ENCODE measurements around the gene KLRD1.
"Not testable (repeated sequence)": the region's sequence is repeated elsewhere in the genome, so short reads cannot be mapped to it uniquely, and the experiment has no call there.

KLRD1 gene

DNA sequence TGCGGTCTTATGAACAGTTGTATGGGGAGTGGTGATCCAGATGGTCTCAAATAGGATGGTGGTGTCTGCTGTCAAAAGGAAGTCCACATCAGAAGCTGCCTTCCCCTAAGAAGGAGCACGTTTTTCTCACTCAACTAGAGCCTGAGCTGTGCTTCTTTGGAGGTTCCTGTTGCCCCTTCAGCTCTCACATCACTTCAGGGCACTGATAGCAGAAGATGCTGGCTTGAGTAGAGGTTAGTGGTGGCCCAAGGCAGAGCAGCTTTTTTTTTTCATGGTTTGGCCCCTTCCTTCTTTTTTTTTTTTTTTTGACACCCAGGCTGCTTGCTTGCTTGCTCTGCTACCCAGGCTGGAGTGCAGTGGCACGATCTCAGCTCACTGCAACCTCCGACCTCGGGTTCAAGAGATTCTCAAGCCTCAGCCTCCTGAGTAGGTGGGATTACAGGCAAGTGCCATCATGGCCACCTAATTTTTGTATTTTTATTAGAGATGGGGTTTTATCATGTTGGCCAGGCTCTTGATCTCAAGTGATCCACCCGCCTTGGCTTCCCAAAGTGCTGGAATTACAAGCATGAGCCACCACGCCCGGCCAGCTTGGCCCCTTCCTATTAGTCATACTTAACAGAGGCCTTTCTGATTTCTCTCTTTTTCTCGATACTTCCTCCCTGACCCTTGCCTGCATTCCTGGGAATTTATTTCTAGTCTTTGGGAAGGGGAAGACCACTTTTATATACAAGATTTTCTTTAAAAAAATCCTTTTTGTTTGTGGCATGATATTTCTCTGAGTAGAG lies 31.6 kb downstream of the KLRD1 start:
- DNase-seq, result no peak

DNA sequence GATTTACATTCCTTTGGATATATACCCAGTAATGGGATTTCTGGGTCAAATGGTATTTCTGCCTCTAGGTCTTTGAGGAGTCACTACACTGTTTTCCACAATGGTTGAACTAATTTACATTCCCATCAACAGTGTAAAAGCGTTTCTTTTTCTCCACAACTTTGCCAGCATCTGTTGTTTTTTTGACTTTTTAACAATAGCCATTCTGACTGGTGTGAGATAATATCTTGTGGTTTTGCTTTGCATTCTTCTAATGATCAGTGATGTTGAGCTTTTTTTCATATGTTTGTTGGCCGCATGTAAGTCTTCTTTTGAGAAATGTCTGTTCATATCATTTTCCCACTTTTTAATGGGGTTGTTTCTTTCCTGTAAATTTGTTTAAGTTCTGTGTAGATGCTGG lies 33.3 kb downstream of the KLRD1 start:
- not testable (repeated sequence) for DNase-seq

- DNase-seq, result no peak
Observed at GRCh38 chr12:10341892-10342509, 34.3 kb downstream of the KLRD1 start.

- DNase-seq, result not testable (repeated sequence)
Observed at GRCh38 chr12:10351457-10351856, 43.8 kb downstream of the KLRD1 start.

- no peak for DNase-seq
Observed at GRCh38 chr12:10354071-10354470, 46.4 kb downstream of the KLRD1 start.

GRCh38 chr12:10354502-10354901 lies 46.8 kb downstream of the KLRD1 start:
- no peak for DNase-seq

DNA sequence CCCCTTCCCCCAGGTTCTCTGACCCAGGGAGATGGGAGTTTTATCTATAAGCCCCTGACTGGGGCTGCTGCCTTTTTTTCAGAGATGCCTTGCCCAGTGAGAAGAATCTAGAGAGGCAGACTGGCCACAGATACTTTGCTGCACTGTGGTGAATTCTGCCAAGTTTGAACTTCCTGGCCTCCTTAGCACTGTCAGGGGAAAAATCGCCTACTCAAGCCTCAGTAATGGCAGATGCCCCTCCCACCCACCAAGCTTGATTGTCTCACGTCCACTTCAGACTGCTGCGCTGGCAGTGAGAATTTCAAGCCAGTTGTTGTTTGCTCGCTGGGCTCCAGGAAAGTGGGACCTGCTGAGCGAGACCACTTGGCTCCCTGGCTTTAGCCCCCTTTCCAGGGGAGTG lies 50.5 kb downstream of the KLRD1 start:
- no peak for DNase-seq

- DNase-seq, result no peak
Observed at GRCh38 chr12:10358969-10359368, 51.3 kb downstream of the KLRD1 start.

DNA sequence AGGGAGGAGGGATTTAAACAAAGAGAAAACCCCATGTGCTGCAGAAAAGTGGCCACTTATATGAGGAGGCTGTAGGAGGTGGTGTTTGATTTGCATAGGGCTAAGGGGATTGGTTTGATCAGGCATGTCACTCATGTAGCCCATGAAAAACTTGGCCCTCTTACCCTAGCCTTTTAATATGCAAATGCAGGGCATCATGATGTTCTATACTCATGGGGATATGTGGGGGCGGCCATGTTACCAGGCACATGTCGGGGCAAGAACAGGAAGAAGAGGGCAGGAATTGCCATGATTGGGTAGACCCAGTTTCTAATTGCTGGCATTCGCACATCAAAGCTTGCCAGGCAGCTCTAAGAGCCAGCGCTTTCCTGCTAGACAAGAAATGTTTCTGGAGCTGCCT lies 53.4 kb downstream of the KLRD1 start:
- DNase-seq, result no peak

DNA sequence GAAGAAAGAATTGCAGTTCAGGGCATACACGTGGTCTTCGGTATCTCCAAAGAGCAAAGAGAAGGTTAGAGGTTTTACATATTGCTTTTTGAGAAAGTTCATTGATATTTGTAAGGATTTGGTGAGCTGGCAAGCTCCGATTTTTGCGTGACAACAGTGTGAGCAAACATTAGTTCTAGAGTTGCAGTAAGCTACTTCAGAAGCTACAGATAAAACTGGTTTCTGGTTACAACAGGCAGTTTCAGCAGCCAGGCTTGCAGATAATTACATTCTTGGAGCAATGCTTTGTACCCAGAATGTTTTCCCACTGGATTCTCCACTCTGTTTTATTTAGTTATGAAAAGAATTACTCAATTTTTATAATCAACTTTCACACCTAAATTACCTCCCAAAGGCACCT lies 54.0 kb downstream of the KLRD1 start:
- DNase-seq, result no peak

DNA sequence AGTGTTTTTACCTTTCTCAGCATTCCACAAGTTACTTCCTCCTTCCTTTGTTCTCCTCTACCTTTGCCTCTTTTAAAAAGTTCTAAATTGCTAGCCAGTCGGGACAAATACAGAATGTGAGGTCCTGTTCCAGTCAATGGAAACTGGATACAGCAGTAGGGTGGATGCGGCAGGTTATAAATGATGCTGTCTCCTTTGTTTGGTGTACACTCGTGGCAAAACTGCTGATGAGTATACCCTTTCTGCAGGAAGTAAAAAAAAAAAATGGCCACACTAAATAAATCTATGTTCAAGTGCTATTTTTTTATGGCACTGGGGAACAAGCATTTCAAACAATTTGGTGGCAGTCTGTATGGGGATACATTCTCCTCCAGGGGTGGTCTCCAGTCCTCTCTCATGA lies 54.7 kb downstream of the KLRD1 start:
- DNase-seq, result no peak

- no peak for DNase-seq
Observed at GRCh38 chr12:10362828-10363657, 55.4 kb downstream of the KLRD1 start.

GRCh38 chr12:10363658-10363913 lies 55.9 kb downstream of the KLRD1 start:
- no peak for DNase-seq

DNA sequence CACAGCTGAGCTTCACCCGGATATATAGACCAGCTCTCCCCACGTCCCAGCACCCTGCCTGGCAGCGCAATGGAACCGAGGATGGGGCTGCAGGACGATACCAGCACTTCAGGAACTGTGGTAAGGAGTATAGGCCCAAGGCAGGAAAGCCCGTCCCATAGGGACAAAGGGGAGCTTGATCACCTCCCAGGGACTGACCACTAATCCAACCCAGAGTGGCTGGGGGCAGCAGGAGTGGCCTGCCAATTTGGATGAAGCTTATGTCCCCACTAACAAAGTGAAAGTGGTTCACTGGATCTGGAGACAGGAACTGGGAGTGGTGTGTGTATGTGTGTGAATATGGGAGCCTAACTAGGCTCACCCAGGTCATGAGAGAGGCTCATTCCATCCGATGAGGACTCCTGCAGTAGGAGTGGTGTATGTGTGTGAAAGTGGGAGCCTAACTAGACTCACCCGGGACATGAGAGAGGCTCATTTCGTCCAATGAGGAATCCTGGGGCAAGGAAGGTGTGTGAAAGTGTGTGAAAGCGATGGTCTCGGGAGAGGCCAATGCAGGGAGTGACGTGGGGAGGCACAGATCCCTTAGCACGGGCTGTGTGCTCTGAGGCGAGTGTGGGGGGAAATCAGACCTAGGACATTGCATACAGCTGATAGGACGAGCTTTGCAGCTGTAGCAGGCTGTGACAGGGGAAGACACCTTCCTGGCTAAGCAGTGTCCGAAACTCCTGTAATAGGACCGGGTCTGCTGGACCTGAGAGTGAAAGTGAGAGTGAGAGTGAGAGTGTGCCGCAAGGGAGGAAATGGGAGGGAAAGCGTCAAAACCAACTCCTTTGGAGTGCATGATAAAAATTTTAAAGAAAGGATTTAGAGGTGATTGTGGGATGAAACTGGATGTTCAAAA lies 56.5 kb downstream of the KLRD1 start:
- peak in 1 of 2 donors; percentile 68 for DNase-seq

- peak in 1 of 2 donors; percentile 90 for DNase-seq
Observed at GRCh38 chr12:10364815-10365622, 57.3 kb downstream of the KLRD1 start.

GRCh38 chr12:10365696-10366405 lies 58.2 kb downstream of the KLRD1 start:
- DNase-seq, result no peak

DNA sequence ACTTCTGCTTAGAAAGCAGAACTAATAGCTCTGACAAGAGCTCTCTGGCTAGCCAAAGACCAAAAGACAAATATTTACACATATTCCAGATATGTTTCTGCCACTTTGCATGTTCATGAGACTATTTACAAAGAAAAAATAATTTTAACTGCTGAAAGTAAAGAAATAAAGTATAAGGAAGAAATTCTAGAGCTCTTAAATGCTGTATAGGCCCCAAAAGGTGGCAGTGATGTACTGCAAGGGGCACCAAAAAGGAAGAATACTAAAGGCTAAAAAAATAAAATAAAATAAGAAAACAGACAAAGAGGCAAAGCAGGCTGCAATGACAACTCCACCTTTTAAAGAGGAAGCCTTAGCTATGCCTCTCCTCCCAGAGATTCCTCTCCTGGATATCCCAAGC lies 59.2 kb downstream of the KLRD1 start:
- peak in 1 of 2 donors; percentile 50 for DNase-seq

- not testable (repeated sequence) for DNase-seq
Observed at GRCh38 chr12:10367714-10368113, 60.0 kb downstream of the KLRD1 start.

DNA sequence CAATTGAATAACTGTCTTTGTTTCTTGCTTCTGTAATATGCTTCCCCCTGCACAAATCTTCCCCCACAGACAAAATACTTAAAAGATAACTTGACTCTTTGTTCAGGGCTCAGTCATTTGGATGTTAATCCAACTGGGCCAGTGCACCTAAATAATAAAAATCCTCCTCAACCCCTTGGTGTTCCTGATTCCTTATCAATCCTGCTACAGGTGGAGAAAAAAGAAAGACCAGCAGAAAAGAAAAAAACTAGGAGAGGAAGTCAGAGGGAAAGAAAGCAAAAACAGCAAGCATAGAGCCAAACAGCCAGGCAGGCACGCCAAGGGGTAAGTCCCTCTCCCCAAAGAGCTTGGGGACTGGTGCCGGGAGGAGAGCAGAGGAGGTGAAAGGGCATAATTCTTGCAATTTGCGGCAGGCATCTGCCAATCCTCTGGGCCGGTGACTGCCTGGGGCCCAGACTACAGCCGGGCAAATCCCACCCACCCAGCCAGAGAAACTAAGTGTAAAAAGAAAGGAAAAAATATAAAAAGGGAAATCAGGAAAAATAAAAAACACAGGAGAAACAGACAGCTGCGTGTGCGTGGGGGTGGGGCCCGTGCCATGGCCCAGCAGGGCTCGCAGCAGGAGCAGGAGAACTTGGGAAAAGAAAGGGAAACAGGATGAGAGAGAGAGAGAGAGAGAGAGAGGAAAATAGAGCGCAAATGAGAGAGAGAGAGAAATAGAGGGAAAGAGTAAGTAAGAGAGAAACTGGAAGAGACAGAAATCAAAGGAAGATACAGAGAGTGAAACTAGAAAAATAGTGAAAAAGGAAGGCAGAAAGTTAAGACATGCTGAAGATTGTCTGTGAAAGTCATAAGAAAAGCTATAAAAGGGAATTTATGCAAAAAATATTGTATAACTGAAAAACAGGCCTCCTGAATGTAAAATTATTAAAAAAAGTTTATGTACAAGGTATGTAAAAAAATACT lies 60.8 kb downstream of the KLRD1 start:
- DNase-seq, result no peak

Measured in bone marrow (tissue), 2 donors.